ENCODE data around the gene FBXO41. TPM values are rescaled to one million over a fixed set of nuclear protein-coding genes. Genes with fewer than 3 reads are reported as not detected.

Gene FBXO41
- total RNA-seq, 1 experiment from 2014 or later, result 6.5 TPM

GRCh38 chr2:73292906-73293533, 8.7 kb upstream of the FBXO41 start:
- Histone ChIP-seq H3K27me3 (ENCODE audit: control insufficient read depth, insufficient read depth, low read length) (peaks cover 46% of the 10 kb centered on the region), H3K4me1 (ENCODE audit: control insufficient read depth, insufficient read depth, low read length) (0 out of 2 replicates have a peak, but pooled peaks cover 2% of the 10 kb centered on the region), H3K9me3 (ENCODE audit: control insufficient read depth, insufficient read depth, low read depth, low read length) (no peaks in the 10 kb centered on the region), H3K4me3 (ENCODE audit: low read depth in 2 of 2, low read length in 2 of 2) (peak overlapping the region; percentile 49 to 73), H3K36me3 (ENCODE audit: control insufficient read depth, insufficient read depth, low read length) (no peaks in the 10 kb centered on the region), H3K27ac (ENCODE audit: low read length) (no peak overlapping the region)
- ChIA-PET CTCF (no interaction called here), POLR2A (interaction anchor here (0.6 kb wide), 1 partner anchor 255 kb away, joined by 6 read pairs; no protein-coding TSS in a partner anchor)
- intact Hi-C loops (cut with micrococcal nuclease; ENCODE audit: unreplicated experiment), result no loop called here
- in situ Hi-C loops (cut with HindIII; ENCODE audit: low pct_unique_long_range_greater_than_20kb, low sequenced_read_pairs), result loop anchor here (10.0 kb wide), 1 partner anchor 58 kb away; the partner anchor contains the start of genes CCT7 and PRADC1
- no peak for DNase-seq (ENCODE audit: low read depth, low spot score)
- peak; percentile 52 for ATAC-seq
- no peak for TF ChIP-seq POLR2AphosphoS5 (IDR thresholded peaks at IDR 0.05; ENCODE audit: low read depth, low read length)
- TF ChIP-seq REST (IDR thresholded peaks at IDR 0.05; ENCODE audit: insufficient read depth in 1 of 2, low read depth in 2 of 2, low read length in 1 of 2), result no peak
- TF ChIP-seq SIN3A (IDR thresholded peaks at IDR 0.05; ENCODE audit: borderline replicate concordance, insufficient read depth, low read depth, low read length), result no peak
- TF ChIP-seq CTCF (IDR thresholded peaks at IDR 0.05), result no peak
- no peak for TF ChIP-seq TCF7L2 (IDR thresholded peaks at IDR 0.05; ENCODE audit: low read depth, low read length)
- TSS peak; percentile 74 for BruUV-seq (replicated peaks)

- ChIA-PET CTCF (no interaction called here), POLR2A (interaction anchor here (0.8 kb wide), 1 partner anchor 1702 kb away, joined by 3 read pairs; no protein-coding TSS in a partner anchor)
- in situ Hi-C loops (cut with HindIII; ENCODE audit: low pct_unique_long_range_greater_than_20kb, low sequenced_read_pairs), result loop anchor here (10.0 kb wide), 1 partner anchor 58 kb away; the partner anchor contains the start of genes CCT7 and PRADC1
- intact Hi-C loops (cut with micrococcal nuclease; ENCODE audit: unreplicated experiment), result no loop called here
- H3K4me3 ChIP-seq (ENCODE audit: low read depth in 2 of 2, low read length in 2 of 2), result peak overlapping the region; percentile 49 to 73; a peak in 3 of 4 replicates
- H3K27ac ChIP-seq (ENCODE audit: low read length), result no peak overlapping the region
- H3K27me3 ChIP-seq (ENCODE audit: control insufficient read depth, insufficient read depth, low read length), result peaks cover 46% of the 10 kb centered on the region
- DNase-seq (ENCODE audit: low read depth, low spot score) (no peak), ATAC-seq (peak; percentile 15; the same call in 1 of the 2 replicates)
- no peaks in the 10 kb centered on the region for H3K4me1 ChIP-seq (ENCODE audit: control insufficient read depth, insufficient read depth, low read length)
- H3K36me3 ChIP-seq (ENCODE audit: control insufficient read depth, insufficient read depth, low read length), result no peaks in the 10 kb centered on the region
- H3K9me3 ChIP-seq (ENCODE audit: control insufficient read depth, insufficient read depth, low read depth, low read length), result no peaks in the 10 kb centered on the region
- no peak for TF ChIP-seq CTCF (IDR thresholded peaks at IDR 0.05)
- 0 out of 4 replicates have a peak, but pooled peaks of 1 of the 2 experiments have one; percentile 26 for TF ChIP-seq REST (IDR thresholded peaks at IDR 0.05; ENCODE audit: insufficient read depth in 1 of 2, low read depth in 2 of 2, low read length in 1 of 2)
- BruUV-seq (replicated peaks), result no TSS peak
These were observed 8.1 kb upstream of the FBXO41 start for GRCh38 chr2:73292316-73292905.
